ENCODE results near the gene EP400.
A peak's percentile ranks its signal among the peaks of the same experiment; 100 is the strongest.

EP400 gene

DNA sequence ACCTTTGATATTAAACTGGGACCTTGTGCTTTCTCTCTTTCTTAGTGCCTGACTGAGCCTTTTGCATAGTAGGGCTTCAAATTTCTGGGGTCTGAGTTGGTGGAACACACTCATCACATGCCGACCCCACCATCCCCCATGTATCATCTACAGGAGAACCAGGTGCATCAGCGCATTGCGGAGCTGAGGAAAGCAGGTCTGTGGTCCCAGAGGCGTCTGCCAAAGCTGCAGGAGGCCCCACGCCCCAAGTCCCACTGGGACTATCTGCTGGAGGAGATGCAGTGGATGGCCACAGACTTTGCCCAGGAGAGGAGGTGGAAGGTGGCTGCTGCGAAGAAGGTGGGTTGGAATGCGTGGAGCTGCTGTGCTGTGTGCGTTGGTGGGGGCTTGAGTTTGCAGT, 37.8 kb downstream of the EP400 start:
- DNase-seq, result peak; percentile 25

DNA sequence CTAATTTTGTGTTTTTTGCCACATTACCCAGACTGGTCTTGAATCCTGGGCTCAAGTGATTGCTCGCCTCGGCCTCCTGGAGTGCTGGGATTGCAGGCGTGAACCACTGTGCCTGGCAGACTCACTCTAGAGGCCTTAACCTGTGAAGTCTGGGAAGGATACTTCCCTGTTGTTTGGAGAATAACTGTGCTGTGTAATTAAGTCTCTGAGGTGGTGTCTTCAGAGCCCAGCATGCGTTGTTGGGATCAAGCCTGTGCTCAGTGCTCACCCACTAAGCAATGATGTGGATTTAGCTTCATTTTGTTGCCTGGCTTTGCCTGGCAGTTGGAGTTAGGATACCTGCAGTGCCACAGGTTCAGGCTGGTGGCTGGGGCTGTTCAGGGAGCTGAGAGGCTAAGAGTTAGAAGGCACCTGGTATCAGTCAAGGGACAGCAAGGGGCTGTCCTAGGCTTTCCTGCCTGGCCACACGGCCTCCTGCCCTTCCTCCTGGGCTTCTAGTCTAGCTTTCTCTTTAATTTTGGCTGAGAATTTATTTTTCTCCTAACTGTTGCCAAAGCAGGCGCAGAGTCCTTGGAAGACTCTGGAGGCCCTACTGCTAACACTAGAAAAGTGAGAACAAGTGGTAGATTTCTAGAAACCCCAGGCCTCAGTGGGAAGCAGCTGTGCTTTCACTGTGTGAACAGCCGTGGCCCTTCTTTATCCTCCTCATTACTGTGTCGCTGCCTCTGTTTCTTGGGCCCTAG, 38.5 kb downstream of the EP400 start:
- DNase-seq, result peak; percentile 38

DNA sequence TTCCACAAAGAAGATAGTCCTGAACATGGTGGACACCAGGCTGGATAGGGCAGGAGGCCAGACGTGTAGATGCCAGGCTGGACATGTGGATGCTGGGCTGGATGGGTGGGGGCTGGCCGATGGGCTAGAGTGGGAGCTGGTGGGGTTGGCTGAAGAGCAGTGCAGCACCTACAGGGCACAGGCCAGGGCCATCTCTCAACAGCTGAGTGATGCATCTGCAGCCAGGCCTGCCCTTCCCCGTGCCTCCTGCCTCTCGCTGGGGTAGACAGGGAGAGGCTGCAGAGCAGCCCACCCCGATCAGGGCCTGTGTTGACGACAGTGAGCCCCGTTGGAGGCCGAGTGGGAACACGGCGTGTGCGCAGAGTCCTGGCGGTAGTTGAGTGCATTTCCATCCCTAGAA, 39.3 kb downstream of the EP400 start:
- DNase-seq, result peak; percentile 20

DNA sequence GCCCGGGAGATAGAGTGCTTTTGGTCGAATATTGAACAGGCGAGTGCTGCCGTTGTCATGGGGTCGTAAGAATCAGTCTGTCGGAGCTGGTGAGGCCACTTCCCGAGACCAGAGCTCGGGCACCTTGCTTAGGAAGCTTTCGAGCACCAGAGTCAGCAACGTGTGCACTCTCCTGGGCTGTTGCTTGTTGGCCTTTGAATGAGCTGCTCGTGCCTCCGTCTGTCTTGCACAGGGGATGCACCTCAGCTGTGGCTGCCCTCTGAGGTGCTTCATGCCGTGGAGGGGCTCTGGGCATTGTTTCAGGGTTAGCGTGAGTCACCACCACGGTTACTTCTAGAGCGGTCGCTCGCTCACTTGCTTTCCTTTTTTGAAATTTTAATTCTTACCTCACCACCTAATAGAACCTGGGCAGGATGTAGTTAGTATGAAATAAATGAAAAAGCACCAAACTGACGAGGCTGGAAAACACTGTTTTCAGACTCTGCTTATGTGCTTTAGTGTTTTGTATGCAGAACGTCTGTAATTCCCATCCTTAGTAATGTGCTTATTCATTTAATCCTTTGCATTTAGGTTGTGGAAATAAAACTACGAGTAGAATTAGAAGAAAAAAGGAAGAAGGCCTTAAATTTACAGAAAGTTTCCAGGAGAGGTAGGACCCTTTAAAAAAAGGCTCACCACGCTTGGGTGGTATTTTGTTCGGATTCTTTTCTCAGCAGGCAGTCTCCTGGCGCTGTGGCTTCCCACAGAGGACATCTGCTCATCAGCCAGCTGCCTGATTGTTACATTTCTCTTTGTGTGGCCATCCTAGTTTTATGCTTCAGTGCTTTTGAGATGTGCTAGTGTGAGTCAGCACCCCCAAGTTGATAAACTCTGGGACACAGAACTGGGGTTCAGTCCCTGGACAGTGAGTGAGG, 40.6 kb downstream of the EP400 start:
- DNase-seq, result peak; percentile 35

DNA sequence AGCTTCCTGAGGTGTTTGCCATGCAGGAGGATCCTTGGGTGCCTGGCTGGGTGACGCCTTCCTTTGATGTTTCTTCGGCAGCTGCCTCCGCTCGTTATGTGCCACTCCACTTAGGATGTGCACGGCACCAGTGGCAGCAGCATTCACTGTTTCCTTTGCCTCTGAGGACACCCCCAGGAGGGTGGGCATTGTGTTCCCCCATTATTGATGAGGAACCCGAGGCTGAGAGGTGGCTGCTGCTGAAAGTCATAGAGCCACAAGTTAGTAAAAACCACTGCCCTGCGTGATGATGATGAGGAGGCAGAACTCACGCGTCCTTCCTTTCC, 41.2 kb downstream of the EP400 start:
- DNase-seq, result peak; percentile 18

- peak; percentile 20 for DNase-seq
Measured at GRCh38 chr12:131991816-131992430, 42.2 kb downstream of the EP400 start.

- no peak for DNase-seq
Measured at GRCh38 chr12:131994589-131994988, 44.8 kb downstream of the EP400 start.

- DNase-seq, result no peak
Measured at GRCh38 chr12:132000286-132000872, 50.6 kb downstream of the EP400 start.

GRCh38 chr12:132003846-132004245, 54.1 kb downstream of the EP400 start:
- no peak for DNase-seq

DNA sequence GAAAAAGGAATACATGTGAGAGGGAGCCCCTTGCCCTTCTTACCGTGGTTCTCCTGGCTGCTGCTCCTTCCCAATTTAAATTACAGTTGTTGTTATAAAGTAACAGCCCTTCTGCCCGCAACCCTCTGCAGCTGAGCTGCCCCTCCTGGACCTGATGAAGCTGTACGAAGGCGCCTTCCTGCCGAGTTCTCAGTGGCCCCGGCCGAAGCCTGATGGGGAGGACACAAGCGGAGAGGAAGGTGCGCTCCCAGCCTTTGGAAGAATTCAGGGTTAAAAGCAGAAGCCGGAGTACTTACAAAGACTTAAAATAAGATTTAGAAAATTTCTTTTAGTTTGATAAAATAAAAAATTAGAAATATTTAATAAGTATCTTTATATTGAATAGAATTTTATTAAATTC, 55.2 kb downstream of the EP400 start:
- DNase-seq, result no peak

- DNase-seq, result no peak
Measured at GRCh38 chr12:132006056-132006680, 56.4 kb downstream of the EP400 start.

DNA sequence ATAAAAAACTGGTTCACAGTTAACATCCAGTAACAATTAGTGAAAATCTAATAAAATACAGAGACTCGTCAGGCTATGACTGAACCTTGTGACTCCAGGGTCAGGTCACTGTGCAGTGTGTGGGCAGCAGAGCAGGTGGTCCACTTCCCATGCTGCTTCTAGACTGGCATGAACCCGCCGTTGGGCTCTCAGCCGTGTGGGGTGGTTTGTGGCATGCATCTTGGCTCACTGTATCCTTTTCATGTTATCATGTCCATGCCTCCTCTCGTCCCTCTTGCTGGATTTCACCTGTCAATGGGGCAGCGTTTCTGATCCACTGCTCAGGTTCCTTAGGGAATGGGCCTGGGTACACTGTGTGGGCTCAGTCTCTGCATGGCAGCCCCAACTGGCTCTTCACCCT, 57.3 kb downstream of the EP400 start:
- no peak for DNase-seq

DNA sequence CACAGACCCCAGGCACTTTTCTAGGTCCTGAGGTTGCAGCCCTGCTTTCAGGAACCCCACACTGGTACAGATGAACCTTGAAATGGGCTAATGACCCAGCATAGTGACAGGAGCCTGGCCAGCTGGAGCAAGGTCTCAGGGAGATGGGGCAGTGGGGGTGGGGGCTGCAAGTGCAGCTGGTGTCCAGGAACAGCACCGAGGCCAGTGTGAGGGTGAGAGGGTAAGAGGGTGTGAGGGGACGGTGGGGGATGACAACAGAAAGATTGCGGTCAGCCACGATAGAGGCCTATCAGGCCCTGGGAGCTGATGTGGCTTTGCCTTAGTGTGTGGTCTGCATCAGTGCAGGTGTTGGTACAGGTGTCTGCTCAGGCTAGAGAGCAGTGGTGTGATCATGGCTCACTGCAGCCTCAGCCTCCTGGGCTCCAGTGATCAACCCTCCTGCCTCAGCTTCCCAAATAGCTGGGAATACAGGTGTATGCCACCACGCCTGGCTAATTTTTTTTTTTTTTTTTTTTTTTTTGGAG, 59.7 kb downstream of the EP400 start:
- no peak for DNase-seq

DNA sequence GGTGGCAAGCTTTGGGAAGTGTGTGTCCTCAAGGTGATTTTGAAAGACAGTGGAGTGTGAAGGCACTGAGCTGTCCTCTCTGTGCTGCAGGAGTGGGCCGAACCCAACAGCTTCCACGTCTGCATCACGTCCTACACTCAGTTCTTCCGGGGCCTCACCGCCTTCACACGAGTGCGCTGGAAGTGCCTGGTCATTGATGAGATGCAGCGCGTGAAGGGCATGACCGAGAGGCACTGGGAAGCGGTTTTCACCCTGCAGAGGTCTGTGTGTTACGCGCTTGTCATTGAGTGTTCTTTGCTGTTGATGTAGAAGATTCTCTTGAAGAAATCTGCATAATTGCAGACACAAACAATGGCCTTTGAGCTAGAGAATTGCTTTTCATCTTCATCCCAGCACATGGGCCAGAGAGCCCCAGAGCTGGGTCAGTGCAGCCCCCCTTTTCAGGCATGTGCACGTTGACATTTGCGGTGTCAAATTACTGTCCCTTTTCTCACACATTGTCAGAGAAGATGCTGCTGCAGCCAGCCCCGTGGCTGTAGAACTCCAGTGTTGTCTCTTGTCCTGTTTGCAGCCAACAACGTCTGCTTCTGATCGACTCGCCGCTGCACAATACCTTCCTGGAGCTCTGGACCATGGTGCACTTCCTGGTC, 63.3 kb downstream of the EP400 start:
- no peak for DNase-seq

- DNase-seq, result no peak
Measured at GRCh38 chr12:132014092-132014914, 64.6 kb downstream of the EP400 start.

DNA sequence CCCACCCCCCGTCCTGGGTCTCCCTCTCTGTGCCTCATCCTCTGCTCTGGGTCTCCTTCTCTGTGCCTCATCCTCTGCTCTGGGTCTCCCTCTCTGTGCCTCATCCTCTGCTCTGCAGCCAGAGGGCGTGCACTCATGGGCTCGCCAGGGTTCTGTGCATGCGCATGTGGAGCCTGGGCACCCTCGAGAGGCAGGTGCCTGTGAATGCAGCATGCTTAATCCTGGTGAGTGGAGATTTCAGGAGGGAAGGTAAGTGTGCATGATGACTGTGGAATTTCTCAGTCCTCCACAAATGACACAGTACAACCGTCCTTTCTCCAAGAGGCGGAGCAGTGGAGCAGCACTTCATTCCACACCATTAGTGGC, 65.2 kb downstream of the EP400 start:
- no peak for DNase-seq

- DNase-seq, result no peak
Measured at GRCh38 chr12:132015686-132016430, 66.1 kb downstream of the EP400 start.

GRCh38 chr12:132018193-132018916, 68.6 kb downstream of the EP400 start:
- no peak for DNase-seq

GRCh38 chr12:132019891-132020290, 70.1 kb downstream of the EP400 start:
- no peak for DNase-seq

- no peak for DNase-seq
Measured at GRCh38 chr12:132020292-132020691, 70.5 kb downstream of the EP400 start.
